Measurements from ENCODE around the gene MAFG.
A peak's percentile ranks its signal among the peaks of the same experiment; 100 is the strongest.

Gene MAFG

GRCh38 chr17:81939881-81940385, 12.4 kb upstream of the MAFG start:
- DNase-seq (ENCODE audit: low read depth) = no peak

GRCh38 chr17:81939218-81939617, 11.7 kb upstream of the MAFG start:
- no peak for DNase-seq (ENCODE audit: low read depth)

GRCh38 chr17:81935709-81936084, 8.2 kb upstream of the MAFG start:
- DNase-seq (ENCODE audit: low read depth) = no peak

GRCh38 chr17:81934850-81935708, 7.5 kb upstream of the MAFG start:
- no peak for DNase-seq (ENCODE audit: low read depth)

GRCh38 chr17:81934098-81934757, 6.7 kb upstream of the MAFG start:
- no peak for DNase-seq (ENCODE audit: low read depth)

- no peak for DNase-seq (ENCODE audit: low read depth)
Measured at GRCh38 chr17:81933178-81933699, 5.7 kb upstream of the MAFG start.

GRCh38 chr17:81932333-81932983, 4.9 kb upstream of the MAFG start:
- no peak for DNase-seq (ENCODE audit: low read depth)

GRCh38 chr17:81931557-81932332, 4.2 kb upstream of the MAFG start:
- DNase-seq (ENCODE audit: low read depth) = no peak

GRCh38 chr17:81931189-81931556, 3.6 kb upstream of the MAFG start:
- no peak for DNase-seq (ENCODE audit: low read depth)

GRCh38 chr17:81930142-81931125, 2.9 kb upstream of the MAFG start:
- DNase-seq (ENCODE audit: low read depth) = no peak

GRCh38 chr17:81929253-81930141, 2.0 kb upstream of the MAFG start:
- no peak for DNase-seq (ENCODE audit: low read depth)

GRCh38 chr17:81928544-81929252, 1.2 kb upstream of the MAFG start:
- no peak for DNase-seq (ENCODE audit: low read depth)

GRCh38 chr17:81927152-81927652, 333 bp downstream of the MAFG start:
- no peak for DNase-seq (ENCODE audit: low read depth)

GRCh38 chr17:81926451-81927151, 934 bp downstream of the MAFG start:
- peak; percentile 36 for DNase-seq (ENCODE audit: low read depth)

GRCh38 chr17:81925860-81926450, 1.6 kb downstream of the MAFG start:
- DNase-seq (ENCODE audit: low read depth) = no peak

- DNase-seq (ENCODE audit: low read depth) = no peak
Measured at GRCh38 chr17:81924557-81925532, 2.7 kb downstream of the MAFG start.

Measured in activated T-cell treated with anti-CD3 and anti-CD28 coated beads for 1 hour (primary cell).